ENCODE measurements around the gene SCN9A.
A peak's percentile ranks its signal among the peaks of the same experiment; 100 is the strongest.

SCN9A gene

GRCh38 chr2:166394245-166394644 lies 18.5 kb upstream of the SCN9A start:
- Mint-ChIP-seq H3K27me3 (no peaks in the 10 kb centered on the region), H3K4me1 (no peaks in the 10 kb centered on the region), H3K27ac (ENCODE audit: low read depth) (no peak overlapping the region), H3K9me3 (peaks cover 15% of the 10 kb centered on the region), H3K4me3 (no peak overlapping the region), H3K36me3 (ENCODE audit: insufficient read depth) (no peaks in the 10 kb centered on the region)
- ATAC-seq (replicated peaks; ENCODE audit: extremely low read depth, poor library complexity, severe bottlenecking) (no peak), DNase-seq (ENCODE audit: low spot score in 2 of 2) (no peak)

GRCh38 chr2:166393008-166393407 lies 17.3 kb upstream of the SCN9A start:
- H3K9me3 Mint-ChIP-seq: peaks cover 15% of the 10 kb centered on the region
- no peaks in the 10 kb centered on the region for H3K27me3 Mint-ChIP-seq
- DNase-seq (ENCODE audit: low spot score in 2 of 2) (no peak), ATAC-seq (replicated peaks; ENCODE audit: extremely low read depth, poor library complexity, severe bottlenecking) (no peak)
- no peaks in the 10 kb centered on the region for H3K4me1 Mint-ChIP-seq
- no peaks in the 10 kb centered on the region for H3K36me3 Mint-ChIP-seq (ENCODE audit: insufficient read depth)
- no peak overlapping the region for H3K27ac Mint-ChIP-seq (ENCODE audit: low read depth)
- H3K4me3 Mint-ChIP-seq: no peak overlapping the region

- ATAC-seq (replicated peaks; ENCODE audit: extremely low read depth, poor library complexity, severe bottlenecking) (no peak), DNase-seq (ENCODE audit: low spot score in 2 of 2) (no peak)
- Mint-ChIP-seq H3K27ac (ENCODE audit: low read depth) (no peak overlapping the region), H3K4me1 (no peaks in the 10 kb centered on the region), H3K27me3 (no peaks in the 10 kb centered on the region), H3K9me3 (no peaks in the 10 kb centered on the region), H3K36me3 (ENCODE audit: insufficient read depth) (no peaks in the 10 kb centered on the region), H3K4me3 (no peak overlapping the region)
Measured at GRCh38 chr2:166388481-166389070, 12.8 kb upstream of the SCN9A start.

GRCh38 chr2:166385313-166385712 lies 9.6 kb upstream of the SCN9A start:
- Mint-ChIP-seq H3K27ac (ENCODE audit: low read depth) (no peak overlapping the region), H3K36me3 (ENCODE audit: insufficient read depth) (no peaks in the 10 kb centered on the region), H3K4me3 (no peak overlapping the region), H3K27me3 (no peaks in the 10 kb centered on the region), H3K4me1 (no peaks in the 10 kb centered on the region), H3K9me3 (no peaks in the 10 kb centered on the region)
- DNase-seq (ENCODE audit: low spot score in 2 of 2): no peak
- no peak for ATAC-seq (replicated peaks; ENCODE audit: extremely low read depth, poor library complexity, severe bottlenecking)

- Mint-ChIP-seq H3K27ac (ENCODE audit: low read depth) (no peak overlapping the region), H3K27me3 (no peaks in the 10 kb centered on the region), H3K36me3 (ENCODE audit: insufficient read depth) (no peaks in the 10 kb centered on the region), H3K9me3 (no peaks in the 10 kb centered on the region), H3K4me3 (no peak overlapping the region), H3K4me1 (no peaks in the 10 kb centered on the region)
- DNase-seq (ENCODE audit: low spot score in 2 of 2) (no peak), ATAC-seq (replicated peaks; ENCODE audit: extremely low read depth, poor library complexity, severe bottlenecking) (no peak)
Measured at GRCh38 chr2:166384774-166385173, 9.0 kb upstream of the SCN9A start.

- no peaks in the 10 kb centered on the region for H3K27me3 Mint-ChIP-seq
- H3K27ac Mint-ChIP-seq (ENCODE audit: low read depth): no peak overlapping the region
- H3K4me3 Mint-ChIP-seq: no peak overlapping the region
- H3K36me3 Mint-ChIP-seq (ENCODE audit: insufficient read depth): no peaks in the 10 kb centered on the region
- H3K4me1 Mint-ChIP-seq: no peaks in the 10 kb centered on the region
- H3K9me3 Mint-ChIP-seq: no peaks in the 10 kb centered on the region
- ATAC-seq (replicated peaks; ENCODE audit: extremely low read depth, poor library complexity, severe bottlenecking) (no peak), DNase-seq (ENCODE audit: low spot score in 2 of 2) (no peak)
Measured at GRCh38 chr2:166382448-166382847, 6.7 kb upstream of the SCN9A start.

GRCh38 chr2:166380615-166381014 lies 4.9 kb upstream of the SCN9A start:
- no peaks in the 10 kb centered on the region for H3K9me3 Mint-ChIP-seq
- peaks cover under 1% of the 10 kb centered on the region for H3K4me1 Mint-ChIP-seq
- no peaks in the 10 kb centered on the region for H3K36me3 Mint-ChIP-seq (ENCODE audit: insufficient read depth)
- peaks cover 10% of the 10 kb centered on the region for H3K27me3 Mint-ChIP-seq
- no peak for DNase-seq (ENCODE audit: low spot score in 2 of 2)
- H3K4me3 Mint-ChIP-seq: no peak overlapping the region
- no peak for ATAC-seq (replicated peaks; ENCODE audit: extremely low read depth, poor library complexity, severe bottlenecking)
- no peak overlapping the region for H3K27ac Mint-ChIP-seq (ENCODE audit: low read depth)

GRCh38 chr2:166376873-166377272 lies 1.1 kb upstream of the SCN9A start:
- Mint-ChIP-seq H3K27ac (ENCODE audit: low read depth) (no peak overlapping the region), H3K27me3 (peaks cover 17% of the 10 kb centered on the region), H3K4me1 (peaks cover 6% of the 10 kb centered on the region), H3K9me3 (no peaks in the 10 kb centered on the region), H3K4me3 (no peak overlapping the region), H3K36me3 (ENCODE audit: insufficient read depth) (no peaks in the 10 kb centered on the region)
- ATAC-seq (replicated peaks; ENCODE audit: extremely low read depth, poor library complexity, severe bottlenecking): no peak
- no peak for DNase-seq (ENCODE audit: low spot score in 2 of 2)

- ATAC-seq (replicated peaks; ENCODE audit: extremely low read depth, poor library complexity, severe bottlenecking) (no peak), DNase-seq (ENCODE audit: low spot score in 2 of 2) (no peak)
- H3K27ac Mint-ChIP-seq (ENCODE audit: low read depth): no peak overlapping the region
- no peaks in the 10 kb centered on the region for H3K36me3 Mint-ChIP-seq (ENCODE audit: insufficient read depth)
- peaks cover 17% of the 10 kb centered on the region for H3K27me3 Mint-ChIP-seq
- H3K9me3 Mint-ChIP-seq: no peaks in the 10 kb centered on the region
- H3K4me3 Mint-ChIP-seq: no peak overlapping the region
- peaks cover 6% of the 10 kb centered on the region for H3K4me1 Mint-ChIP-seq
Measured at GRCh38 chr2:166376488-166376828, 714 bp upstream of the SCN9A start.

- no peak for DNase-seq (ENCODE audit: low spot score in 2 of 2)
- peaks cover 6% of the 10 kb centered on the region for H3K4me1 Mint-ChIP-seq
- H3K27me3 Mint-ChIP-seq: peaks cover 17% of the 10 kb centered on the region
- no peaks in the 10 kb centered on the region for H3K9me3 Mint-ChIP-seq
- peak overlapping the region; percentile 37 for H3K4me3 Mint-ChIP-seq
- H3K27ac Mint-ChIP-seq (ENCODE audit: low read depth): no peak overlapping the region
- no peaks in the 10 kb centered on the region for H3K36me3 Mint-ChIP-seq (ENCODE audit: insufficient read depth)
- ATAC-seq (replicated peaks; ENCODE audit: extremely low read depth, poor library complexity, severe bottlenecking): peak; percentile 16
Measured at GRCh38 chr2:166375195-166375735, 479 bp downstream of the SCN9A start.

- Mint-ChIP-seq H3K27me3 (peaks cover 17% of the 10 kb centered on the region), H3K36me3 (ENCODE audit: insufficient read depth) (no peaks in the 10 kb centered on the region), H3K27ac (ENCODE audit: low read depth) (no peak overlapping the region), H3K4me1 (peaks cover 6% of the 10 kb centered on the region), H3K4me3 (no peak overlapping the region), H3K9me3 (no peaks in the 10 kb centered on the region)
- DNase-seq (ENCODE audit: low spot score in 2 of 2) (no peak), ATAC-seq (replicated peaks; ENCODE audit: extremely low read depth, poor library complexity, severe bottlenecking) (no peak)
Measured at GRCh38 chr2:166373951-166374350, 1.8 kb downstream of the SCN9A start.

- Mint-ChIP-seq H3K36me3 (ENCODE audit: insufficient read depth) (no peaks in the 10 kb centered on the region), H3K9me3 (no peaks in the 10 kb centered on the region), H3K4me1 (peaks cover 6% of the 10 kb centered on the region), H3K27ac (ENCODE audit: low read depth) (no peak overlapping the region), H3K27me3 (peaks cover 17% of the 10 kb centered on the region), H3K4me3 (no peak overlapping the region)
- ATAC-seq (replicated peaks; ENCODE audit: extremely low read depth, poor library complexity, severe bottlenecking) (no peak), DNase-seq (ENCODE audit: low spot score in 2 of 2) (no peak)
Measured at GRCh38 chr2:166373539-166373938, 2.2 kb downstream of the SCN9A start.

- DNase-seq (ENCODE audit: low spot score in 2 of 2): no peak
- H3K4me3 Mint-ChIP-seq: no peak overlapping the region
- no peaks in the 10 kb centered on the region for H3K9me3 Mint-ChIP-seq
- no peak for ATAC-seq (replicated peaks; ENCODE audit: extremely low read depth, poor library complexity, severe bottlenecking)
- peaks cover 6% of the 10 kb centered on the region for H3K4me1 Mint-ChIP-seq
- H3K27me3 Mint-ChIP-seq: peaks cover 17% of the 10 kb centered on the region
- H3K27ac Mint-ChIP-seq (ENCODE audit: low read depth): no peak overlapping the region
- no peaks in the 10 kb centered on the region for H3K36me3 Mint-ChIP-seq (ENCODE audit: insufficient read depth)
Measured at GRCh38 chr2:166373105-166373504, 2.6 kb downstream of the SCN9A start.

Data from central memory CD8-positive, alpha-beta T cell (primary cell).